Spleen (tissue), 11 donors: ENCODE data around the gene STON2. TPM values are rescaled to one million over a fixed set of nuclear protein-coding genes. Genes with fewer than 3 reads are reported as not detected.

Source experiments
- DNase-seq: peaks from one replicate; pipeline ENCODE4 v3.0.0-alpha.2; 2020
- H3K27ac ChIP-seq, 8 donors: fragments of 200-600 bp; sonication (generic) in 7 of 8; 1 replicate in 4 of 8; 2 replicates in 4 of 8; pipeline versions ENCODE4 v1.5.0 to v1.8.0; 2016 to 2021; ENCODE audit warnings: inconsistent platforms in 4 of 8, mild to moderate bottlenecking in 4 of 8, moderate library complexity in 1 of 8
- H3K27me3 ChIP-seq, 7 donors: fragments of 200-600 bp; sonication (generic) in 6 of 7; replicated peaks in 1 of 7; 1 replicate in 4 of 7; 2 replicates in 3 of 7; pipeline versions ENCODE4 v1.5.0 to v1.8.0; 2016 to 2021; ENCODE audit warnings: inconsistent platforms in 3 of 7, mild to moderate bottlenecking in 1 of 7
- H3K36me3 ChIP-seq, 6 donors: fragments of 200-600 bp; sonication (generic) in 5 of 6; 1 replicate in 4 of 6; 2 replicates in 2 of 6; pipeline versions ENCODE4 v1.5.0 to v1.8.0; 2016 to 2021; ENCODE audit warnings: inconsistent platforms in 2 of 6
- H3K4me1 ChIP-seq, 6 donors: fragments of 200-600 bp; sonication (generic) in 5 of 6; 1 replicate in 3 of 6; 2 replicates in 3 of 6; pipeline versions ENCODE4 v1.5.0 to v1.8.0; 2016 to 2021; ENCODE audit warnings: inconsistent platforms in 3 of 6
- H3K4me3 ChIP-seq, 8 donors: fragments of 200-600 bp; sonication (generic) in 7 of 8; 1 replicate in 4 of 8; 2 replicates in 4 of 8; pipeline versions ENCODE4 v1.5.0 to v1.8.0; 2016 to 2021; ENCODE audit warnings: inconsistent platforms in 4 of 8, mild to moderate bottlenecking in 4 of 8, moderate library complexity in 2 of 8
- H3K9me3 ChIP-seq, 8 donors: fragments of 200-600 bp; sonication (generic) in 7 of 8; 1 replicate in 4 of 8; 2 replicates in 4 of 8; pipeline versions ENCODE4 v1.5.0 to v1.8.0; 2016 to 2021; ENCODE audit warnings: inconsistent platforms in 4 of 8
- POLR2A ChIP-seq, 3 donors: fragments of 450-650 bp; IDR thresholded peaks; one replicate each; pipeline ENCODE4 v1.5.1; 2017; ENCODE audit warnings: antibody characterized with exemption in 3 of 3, mild to moderate bottlenecking in 1 of 3
- POLR2AphosphoS5 ChIP-seq, 3 donors: sonication (generic); formaldehyde crosslinking; IDR thresholded peaks; one replicate each; pipeline ENCODE4 v1.5.1; 2017; ENCODE audit warnings: antibody characterized with exemption in 3 of 3
- WGBS, 5 donors: extraction: QIAGEN DNeasy Blood & Tissue Kit in 3 of 5; methylation state at CpG; one replicate each; pipeline versions ENCODE4 v1.1.5 to v1.1.7; 2013 to 2018; 5-methylcytosine and 5-hydroxymethylcytosine counted together
- intact Hi-C: fragments of 100-400 bp; cut with DNase I; formaldehyde crosslinking; loops from one replicate; pipeline ENCODE4 v1.15.0; 2023; ENCODE audit warnings: low total_unique reads
- polyA plus RNA-seq, 3 donors: library from polyadenylated mRNA; stranded (reverse); fragments of 200-250 nt; gene quantifications; one replicate each; pipeline ENCODE4 v1.2.1, GENCODE V29; 2013
- total RNA-seq, 7 donors: library from RNA; depleted of rRNA in 3 of 7; stranded (reverse); fragments of >200 nt in 3 of 7; fragmentation: NEBNext Ultra II Directional in 4 of 7; extraction: Animal tissue kit (Norgen Biotek cat#: 25700) in 4 of 7; gene quantifications; one replicate each; pipeline versions ENCODE4 v1.1.0 to v1.2.1, GENCODE V29; 2016 to 2021
- TF ChIP-seq, protein P1 (sequence below), 11 experiments: fragments of 200-600 bp in 7 of 11; fragments of 450-650 bp in 4 of 11; sonication (generic) in 4 of 11; IDR thresholded peaks in 8 of 11; conservative IDR thresholded peaks in 3 of 11; 1 replicate in 7 of 11; 2 replicates in 4 of 11; pipeline versions ENCODE4 v1.4.0 to v1.8.0; 2016 to 2021; ENCODE audit warnings: antibody characterized with exemption in 11 of 11, inconsistent platforms in 4 of 11, mild to moderate bottlenecking in 1 of 11
- donor health status: healthy with polysubstance abuse.
- donor health status: DM: no; HTN: no; CAD: no; lungs with moderate emphysema.
- donor health status: DM: no; HTN: no; CAD: no.
- donor health status: Bipolar disorder and iron deficiency.
- donor health status: healthy.
- donor health status: DM: no; HTN: no; CAD: no.
- donor health status: DM: yes; HTN: yes; CAD: no.

STON2 gene
- total and polyA plus RNA-seq, 10 donors: 3.5 to 236 (median 167) TPM

DNA sequence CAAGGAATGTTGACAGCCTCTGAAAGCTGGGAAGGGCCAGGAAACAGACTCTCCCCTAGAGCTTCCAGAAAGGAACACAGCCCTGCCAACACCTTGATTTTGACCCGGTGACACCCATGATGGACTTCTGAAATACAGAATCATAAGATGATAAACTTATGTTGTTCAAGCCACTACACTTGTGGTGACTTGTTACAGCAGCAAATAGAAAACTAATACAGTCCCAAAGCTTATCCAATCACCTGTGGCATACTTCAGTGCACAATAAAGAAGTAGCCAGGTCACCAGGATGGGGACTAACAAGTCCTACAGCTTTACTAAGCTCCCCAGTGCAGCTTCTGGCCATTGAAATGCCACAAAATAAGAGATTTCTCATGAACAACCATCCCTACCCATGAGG is 5.4 kb downstream of the STON2 start:
- TF ChIP-seq POLR2AphosphoS5 (IDR thresholded peaks at IDR 0.05) (no peak), POLR2A (IDR thresholded peaks at IDR 0.05) (no peak)
- TF ChIP-seq, protein P1, sequence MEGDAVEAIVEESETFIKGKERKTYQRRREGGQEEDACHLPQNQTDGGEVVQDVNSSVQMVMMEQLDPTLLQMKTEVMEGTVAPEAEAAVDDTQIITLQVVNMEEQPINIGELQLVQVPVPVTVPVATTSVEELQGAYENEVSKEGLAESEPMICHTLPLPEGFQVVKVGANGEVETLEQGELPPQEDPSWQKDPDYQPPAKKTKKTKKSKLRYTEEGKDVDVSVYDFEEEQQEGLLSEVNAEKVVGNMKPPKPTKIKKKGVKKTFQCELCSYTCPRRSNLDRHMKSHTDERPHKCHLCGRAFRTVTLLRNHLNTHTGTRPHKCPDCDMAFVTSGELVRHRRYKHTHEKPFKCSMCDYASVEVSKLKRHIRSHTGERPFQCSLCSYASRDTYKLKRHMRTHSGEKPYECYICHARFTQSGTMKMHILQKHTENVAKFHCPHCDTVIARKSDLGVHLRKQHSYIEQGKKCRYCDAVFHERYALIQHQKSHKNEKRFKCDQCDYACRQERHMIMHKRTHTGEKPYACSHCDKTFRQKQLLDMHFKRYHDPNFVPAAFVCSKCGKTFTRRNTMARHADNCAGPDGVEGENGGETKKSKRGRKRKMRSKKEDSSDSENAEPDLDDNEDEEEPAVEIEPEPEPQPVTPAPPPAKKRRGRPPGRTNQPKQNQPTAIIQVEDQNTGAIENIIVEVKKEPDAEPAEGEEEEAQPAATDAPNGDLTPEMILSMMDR (IDR thresholded peaks at IDR 0.05 in 8 of 11, conservative IDR thresholded peaks at IDR 0.05 in 3 of 11): no peak
- WGBS, 5 donors: 62 to 79% (median 73%) methylated on average over 1 of the region's 1 CpG
- peaks cover 0 to 38% (median 10%) of the 10 kb centered on the region in 6 donors for H3K4me1 ChIP-seq
- peaks cover 0 to 42% (median 10%) of the 10 kb centered on the region in 6 donors for H3K36me3 ChIP-seq
- intact Hi-C loops: no loop called here
- no peak for DNase-seq
- no peak overlapping the region for H3K4me3 ChIP-seq
- peak overlapping the region in 6 of 8 donors; percentile 55 to 75 (median 68) for H3K27ac ChIP-seq
- peaks cover 0 to 5% (median 0%) of the 10 kb centered on the region in 8 donors for H3K9me3 ChIP-seq
- no peaks in the 10 kb centered on the region for H3K27me3 ChIP-seq

DNA sequence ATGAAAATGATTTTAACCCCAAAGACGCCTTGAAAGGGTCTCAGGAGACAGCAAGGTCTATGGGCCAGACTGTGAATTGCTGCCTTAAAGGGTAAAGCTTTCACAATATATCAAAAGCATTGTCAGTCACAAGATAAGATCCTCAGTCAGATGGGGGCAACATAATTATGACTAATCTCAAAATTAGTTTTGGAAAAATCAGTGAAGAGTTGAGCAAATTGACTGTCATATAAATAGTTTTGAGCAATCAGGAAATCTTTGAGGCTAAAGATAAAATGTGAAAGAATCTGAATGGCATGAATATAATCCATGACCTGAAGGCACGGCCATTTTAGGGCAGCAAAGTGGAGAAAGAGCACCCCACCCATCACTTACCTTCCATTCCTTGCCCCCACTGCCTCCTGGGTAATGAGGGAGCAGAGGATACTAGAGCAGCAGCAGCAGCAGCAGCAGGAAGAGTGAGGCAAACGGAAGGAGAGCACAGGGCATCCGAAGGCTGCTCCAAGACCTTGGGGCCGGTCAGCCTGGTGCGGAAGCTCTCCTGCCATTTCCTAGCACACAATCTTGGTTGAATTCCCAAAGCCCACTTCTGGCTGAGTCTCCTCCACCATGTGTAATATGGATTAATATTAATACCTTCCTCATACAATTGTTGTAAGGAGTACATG is 7.0 kb downstream of the STON2 start:
- intact Hi-C loops: no loop called here
- peak; percentile 76 for DNase-seq

DNA sequence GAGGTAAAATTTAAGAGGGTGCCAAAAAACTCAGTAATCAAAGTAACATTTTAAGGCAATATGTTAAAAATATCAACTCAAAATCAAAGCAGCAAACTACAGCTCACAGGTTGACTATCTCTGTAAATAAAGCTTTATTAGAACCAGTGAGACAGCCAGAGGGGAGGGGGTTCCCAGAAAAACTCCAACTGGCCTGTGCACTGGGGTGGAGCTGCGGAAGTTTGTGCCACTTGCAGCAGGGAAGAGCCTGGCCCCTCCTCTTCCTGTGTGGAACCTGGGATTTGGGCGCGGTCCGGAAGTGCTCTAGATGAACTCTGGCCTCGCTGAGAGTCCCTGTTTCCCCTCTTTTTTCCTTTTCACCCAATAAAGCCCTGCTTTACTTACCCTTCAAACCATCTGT is 8.1 kb downstream of the STON2 start:
- H3K4me1 ChIP-seq: peaks cover 0 to 36% (median 11%) of the 10 kb centered on the region in 6 donors
- H3K4me3 ChIP-seq: no peak overlapping the region
- 64 to 94% (median 75%) methylated on average over 5 of the region's 5 CpGs for WGBS, 5 donors
- intact Hi-C loops: no loop called here
- H3K36me3 ChIP-seq: peaks cover 0 to 32% (median 7%) of the 10 kb centered on the region in 6 donors
- peak overlapping the region in 5 of 8 donors; percentile 49 to 75 (median 69) for H3K27ac ChIP-seq
- H3K27me3 ChIP-seq: no peaks in the 10 kb centered on the region
- peaks cover 0 to 5% (median 0%) of the 10 kb centered on the region in 8 donors for H3K9me3 ChIP-seq
- no peak for DNase-seq
- TF ChIP-seq, protein P1 (IDR thresholded peaks at IDR 0.05 in 8 of 11, conservative IDR thresholded peaks at IDR 0.05 in 3 of 11): no peak
- TF ChIP-seq POLR2AphosphoS5 (IDR thresholded peaks at IDR 0.05) (peak; percentile 17 to 67 (median 57)), POLR2A (IDR thresholded peaks at IDR 0.05) (no peak)

More for the DNA sequence above, 7.0 kb downstream of the STON2 start:
- TF ChIP-seq POLR2A (IDR thresholded peaks at IDR 0.05) (no peak), POLR2AphosphoS5 (IDR thresholded peaks at IDR 0.05) (peak in 2 of 3 donors; percentile 55 to 78)
- H3K27me3 ChIP-seq: no peaks in the 10 kb centered on the region
- peak overlapping the region in 6 of 8 donors; percentile 55 to 75 (median 68) for H3K27ac ChIP-seq
- peaks cover 0 to 33% (median 10%) of the 10 kb centered on the region in 6 donors for H3K4me1 ChIP-seq
- H3K9me3 ChIP-seq: peaks cover 0 to 5% (median 0%) of the 10 kb centered on the region in 8 donors
- whole genome bisulfite sequencing, 5 donors: 57 to 79% (median 66%) methylated on average over 6 of the region's 6 CpGs
- H3K4me3 ChIP-seq: no peak overlapping the region
- H3K36me3 ChIP-seq: peaks cover 0 to 42% (median 9%) of the 10 kb centered on the region in 6 donors

- 51 to 64% (median 56%) methylated on average over 3 of the region's 3 CpGs for WGBS, 5 donors
- no peaks in the 10 kb centered on the region for H3K27me3 ChIP-seq
- intact Hi-C loops: no loop called here
- peak overlapping the region in 4 of 8 donors; percentile 10 to 73 (median 59) for H3K27ac ChIP-seq
- H3K36me3 ChIP-seq: peaks cover 0 to 20% (median 6%) of the 10 kb centered on the region in 6 donors
- no peak for DNase-seq
- H3K9me3 ChIP-seq: peaks cover 0 to 5% (median 0%) of the 10 kb centered on the region in 8 donors
- no peak overlapping the region for H3K4me3 ChIP-seq
- peaks cover 0 to 49% (median 16%) of the 10 kb centered on the region in 6 donors for H3K4me1 ChIP-seq
- TF ChIP-seq POLR2AphosphoS5 (IDR thresholded peaks at IDR 0.05) (no peak), POLR2A (IDR thresholded peaks at IDR 0.05) (no peak)
- TF ChIP-seq, protein P1 (IDR thresholded peaks at IDR 0.05 in 8 of 11, conservative IDR thresholded peaks at IDR 0.05 in 3 of 11): no peak
Measured at GRCh38 chr14:81390696-81391095, 9.4 kb downstream of the STON2 start.
